ENCODE results near the gene WEE1. TPM values are rescaled to one million over a fixed set of nuclear protein-coding genes. Genes with fewer than 3 reads are reported as not detected.

WEE1 gene
- total RNA-seq, 2 experiments from 2014 or later, result 45.2 to 49.2 TPM

Other genes with a start within 250 kb of the WEE1 start
- 100 to 1,000 TPM; 181 to 186 TPM for gene IPO7, start 189.0 kb upstream of the WEE1 start, total RNA-seq
- 10 to 100 TPM; 26.5 to 33.7 TPM for gene ZNF143, start 112.7 kb upstream of the WEE1 start, total RNA-seq
- 1 to 10 TPM; 8.9 to 9.6 TPM for gene SWAP70, start 90.4 kb downstream of the WEE1 start, total RNA-seq

Measured in activated CD8-positive, alpha-beta T cell treated with anti-CD3 and anti-CD28 coated beads for 36 hours (primary cell).